Panc1 (cell line): ENCODE data around the gene CSRNP2.
A peak's percentile ranks its signal among the peaks of the same experiment; 100 is the strongest.

Source experiments
- POLR2AphosphoS5 ChIP-seq: IDR thresholded peaks from 2 replicates; pipeline ENCODE4 v1.6.1; 2012; ENCODE audit warnings: mild to moderate bottlenecking, low read depth, low read length, moderate library complexity
- TCF7L2 ChIP-seq: IDR thresholded peaks from 2 replicates; pipeline ENCODE4 v1.6.1; 2011; ENCODE audit warnings: mild to moderate bottlenecking, low read depth, low read length, inconsistent platforms
- TF ChIP-seq, protein P1 (sequence below): fragments of 450-650 bp; IDR thresholded peaks from 2 replicates; pipeline ENCODE4 v1.5.1; 2017; ENCODE audit warnings: mild to moderate bottlenecking
- TF ChIP-seq, protein P2 (sequence below), 2 experiments: IDR thresholded peaks; 2 replicates each; pipeline ENCODE4 v1.6.1; 2011 to 2012; ENCODE audit warnings: low read depth in 2 of 2, control low read depth in 1 of 2, low read length in 1 of 2, mild to moderate bottlenecking in 1 of 2, moderate library complexity in 1 of 2; ENCODE audit not compliant: insufficient read depth in 1 of 2

DNA sequence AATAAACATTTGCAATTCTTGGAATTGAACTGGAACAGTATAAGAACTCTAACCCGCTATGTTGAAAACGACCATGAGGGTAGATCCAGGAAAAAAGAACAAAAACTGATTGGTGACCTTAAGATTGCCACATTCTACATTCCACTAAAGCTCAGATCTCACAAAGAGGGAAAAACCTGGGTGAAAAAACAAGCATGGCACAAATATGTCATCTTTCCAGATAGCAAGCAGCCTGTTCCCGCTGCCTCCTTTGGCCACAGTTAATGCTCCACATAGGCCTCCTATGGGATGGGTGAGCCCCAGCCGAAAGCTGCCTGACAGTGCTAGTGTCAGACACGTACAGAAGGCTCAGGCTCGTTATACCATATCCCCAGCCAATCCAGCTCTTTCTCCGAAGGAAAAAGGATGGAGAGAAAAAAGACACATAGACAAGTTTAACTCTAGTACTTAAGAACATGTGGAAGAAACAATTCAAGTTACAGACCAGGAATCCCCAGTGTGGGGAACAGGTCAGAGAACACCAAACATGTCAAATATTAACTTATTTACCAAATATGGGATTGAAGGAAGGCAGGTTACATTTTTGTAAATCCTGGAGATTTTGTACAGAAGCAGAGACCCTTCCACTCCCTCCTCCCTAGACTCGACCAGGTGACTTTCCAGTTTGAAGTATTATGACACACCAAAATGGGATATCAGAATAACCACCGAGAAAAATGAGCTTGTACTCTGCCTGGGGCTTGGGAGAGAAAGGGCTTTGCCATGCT lies 20.6 kb downstream of the CSRNP2 start:
- TF ChIP-seq, protein P1, sequence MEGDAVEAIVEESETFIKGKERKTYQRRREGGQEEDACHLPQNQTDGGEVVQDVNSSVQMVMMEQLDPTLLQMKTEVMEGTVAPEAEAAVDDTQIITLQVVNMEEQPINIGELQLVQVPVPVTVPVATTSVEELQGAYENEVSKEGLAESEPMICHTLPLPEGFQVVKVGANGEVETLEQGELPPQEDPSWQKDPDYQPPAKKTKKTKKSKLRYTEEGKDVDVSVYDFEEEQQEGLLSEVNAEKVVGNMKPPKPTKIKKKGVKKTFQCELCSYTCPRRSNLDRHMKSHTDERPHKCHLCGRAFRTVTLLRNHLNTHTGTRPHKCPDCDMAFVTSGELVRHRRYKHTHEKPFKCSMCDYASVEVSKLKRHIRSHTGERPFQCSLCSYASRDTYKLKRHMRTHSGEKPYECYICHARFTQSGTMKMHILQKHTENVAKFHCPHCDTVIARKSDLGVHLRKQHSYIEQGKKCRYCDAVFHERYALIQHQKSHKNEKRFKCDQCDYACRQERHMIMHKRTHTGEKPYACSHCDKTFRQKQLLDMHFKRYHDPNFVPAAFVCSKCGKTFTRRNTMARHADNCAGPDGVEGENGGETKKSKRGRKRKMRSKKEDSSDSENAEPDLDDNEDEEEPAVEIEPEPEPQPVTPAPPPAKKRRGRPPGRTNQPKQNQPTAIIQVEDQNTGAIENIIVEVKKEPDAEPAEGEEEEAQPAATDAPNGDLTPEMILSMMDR = no peak
- TF ChIP-seq TCF7L2 (no peak), POLR2AphosphoS5 (0 out of 2 replicates have a peak, but pooled peaks have one; percentile 9)
- TF ChIP-seq, protein P2, sequence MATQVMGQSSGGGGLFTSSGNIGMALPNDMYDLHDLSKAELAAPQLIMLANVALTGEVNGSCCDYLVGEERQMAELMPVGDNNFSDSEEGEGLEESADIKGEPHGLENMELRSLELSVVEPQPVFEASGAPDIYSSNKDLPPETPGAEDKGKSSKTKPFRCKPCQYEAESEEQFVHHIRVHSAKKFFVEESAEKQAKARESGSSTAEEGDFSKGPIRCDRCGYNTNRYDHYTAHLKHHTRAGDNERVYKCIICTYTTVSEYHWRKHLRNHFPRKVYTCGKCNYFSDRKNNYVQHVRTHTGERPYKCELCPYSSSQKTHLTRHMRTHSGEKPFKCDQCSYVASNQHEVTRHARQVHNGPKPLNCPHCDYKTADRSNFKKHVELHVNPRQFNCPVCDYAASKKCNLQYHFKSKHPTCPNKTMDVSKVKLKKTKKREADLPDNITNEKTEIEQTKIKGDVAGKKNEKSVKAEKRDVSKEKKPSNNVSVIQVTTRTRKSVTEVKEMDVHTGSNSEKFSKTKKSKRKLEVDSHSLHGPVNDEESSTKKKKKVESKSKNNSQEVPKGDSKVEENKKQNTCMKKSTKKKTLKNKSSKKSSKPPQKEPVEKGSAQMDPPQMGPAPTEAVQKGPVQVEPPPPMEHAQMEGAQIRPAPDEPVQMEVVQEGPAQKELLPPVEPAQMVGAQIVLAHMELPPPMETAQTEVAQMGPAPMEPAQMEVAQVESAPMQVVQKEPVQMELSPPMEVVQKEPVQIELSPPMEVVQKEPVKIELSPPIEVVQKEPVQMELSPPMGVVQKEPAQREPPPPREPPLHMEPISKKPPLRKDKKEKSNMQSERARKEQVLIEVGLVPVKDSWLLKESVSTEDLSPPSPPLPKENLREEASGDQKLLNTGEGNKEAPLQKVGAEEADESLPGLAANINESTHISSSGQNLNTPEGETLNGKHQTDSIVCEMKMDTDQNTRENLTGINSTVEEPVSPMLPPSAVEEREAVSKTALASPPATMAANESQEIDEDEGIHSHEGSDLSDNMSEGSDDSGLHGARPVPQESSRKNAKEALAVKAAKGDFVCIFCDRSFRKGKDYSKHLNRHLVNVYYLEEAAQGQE (IDR thresholded peaks at IDR 0.05; ENCODE audit: insufficient read depth in 1 of 2, low read depth in 2 of 2, low read length in 1 of 2) = no peak
